HCT116 (cell line): Measurements from ENCODE around the gene XPNPEP1. TPM values are rescaled to one million over a fixed set of nuclear protein-coding genes. Genes with fewer than 3 reads are reported as not detected.

Experiments used
- ATAC-seq: fragments of 200-7000 bp; cut with Tn5 transposase; 2 replicates; pipeline ENCODE4 v1.9.1; 2020; ENCODE audit warnings: mild to moderate bottlenecking, moderate library complexity
- BruUV-seq: library from RNA; stranded (reverse); fragments of 400-500 nt; replicated peaks from 2 replicates; lab custom pipeline; 2021; lab: Mats Ljungman, UMichigan
- CTCF ChIA-PET: fragments of 300-600 bp; sonication (Branson Sonifier 250); formaldehyde crosslinking; loops from one replicate; lab custom pipeline; 2021; ENCODE audit warnings: antibody characterized with exemption; lab: Charles Lee
- POLR2A ChIA-PET: fragments of 300-600, 350-600 bp; sonication (Branson Sonifier 250); formaldehyde crosslinking; loops from one replicate; lab custom pipeline; 2021; ENCODE audit warnings: antibody characterized with exemption; lab: Charles Lee
- RAD21 ChIA-PET, 2 experiments: fragments of 300-600 bp; sonication (Branson Sonifier 250); formaldehyde crosslinking; loops; one replicate each; lab custom pipeline; 2023; ENCODE audit warnings: low total read pairs in 2 of 2; ENCODE audit not compliant: uncharacterized antibody in 2 of 2, unreplicated experiment in 2 of 2, low non-redundant PET in 1 of 2; lab: Charles Lee
- DNase-seq: peaks from one replicate; pipeline ENCODE4 v3.0.0-alpha.2; 2010; ENCODE audit warnings: low read depth, low spot score
- H2AFZ ChIP-seq: fragments of 200-600 bp; shearing (Covaris generic), sonication (generic); 2 replicates; pipeline ENCODE4 v1.6.1; 2017; ENCODE audit warnings: low read depth, mixed run types, mixed read lengths, antibody characterized with exemption, low read length; ENCODE audit not compliant: poor library complexity, severe bottlenecking
- H3K27ac ChIP-seq: 2 replicates; pipeline ENCODE4 v1.5.1; 2012; ENCODE audit warnings: low read depth, low read length
- H3K27me3 ChIP-seq: fragments of 200-600 bp; sonication (generic); 2 replicates; pipeline ENCODE4 v1.6.1; 2016; ENCODE audit warnings: mixed run types, low read length, mixed read lengths; ENCODE audit not compliant: insufficient read depth
- H3K36me3 ChIP-seq, 2 experiments: fragments of 200-500 bp in 1 of 2; fragments of 200-600 bp in 1 of 2; sonication (Bioruptor generic) in 1 of 2; sonication (generic) in 1 of 2; 2 replicates each; pipeline versions ENCODE4 v1.5.1 to v1.6.1; 2014 to 2016; ENCODE audit warnings: low read length in 2 of 2, inconsistent platforms in 1 of 2, mixed read lengths in 1 of 2, mixed run types in 1 of 2; ENCODE audit not compliant: insufficient read depth in 2 of 2, control insufficient read depth in 1 of 2
- H3K4me1 ChIP-seq, 2 experiments: fragments of 200-600 bp in 1 of 2; sonication (generic) in 1 of 2; 2 replicates each; pipeline versions ENCODE4 v1.5.1 to v1.6.1; 2012 to 2017; ENCODE audit warnings: low read length in 2 of 2, inconsistent platforms in 1 of 2, mild to moderate bottlenecking in 1 of 2, mixed read lengths in 1 of 2, mixed run types in 1 of 2, moderate library complexity in 1 of 2; ENCODE audit not compliant: insufficient read depth in 2 of 2, control insufficient read depth in 1 of 2
- H3K4me2 ChIP-seq: fragments of 200-600 bp; sonication (generic); 2 replicates; pipeline ENCODE4 v1.6.1; 2017; ENCODE audit warnings: mixed run types, low read length, mixed read lengths
- H3K4me3 ChIP-seq, 2 experiments: fragments of 200-600 bp in 1 of 2; sonication (generic) in 1 of 2; replicated peaks in 1 of 2; 2 replicates each; pipeline ENCODE4 v1.5.1; 2011 to 2016; ENCODE audit warnings: low read length in 2 of 2, control low read depth in 1 of 2, low read depth in 1 of 2, mild to moderate bottlenecking in 1 of 2, mixed read lengths in 1 of 2, mixed run types in 1 of 2
- H3K79me2 ChIP-seq: fragments of 200-600 bp; sonication (generic); 2 replicates; pipeline ENCODE4 v1.6.1; 2017; ENCODE audit warnings: mild to moderate bottlenecking, mixed run types, low read length, moderate library complexity, mixed read lengths; ENCODE audit not compliant: insufficient read depth
- H3K9ac ChIP-seq: fragments of 200-600 bp; sonication (generic); 2 replicates; pipeline ENCODE4 v1.6.1; 2016; ENCODE audit warnings: low read length, mixed read lengths
- H3K9me2 ChIP-seq: fragments of 200-600 bp; sonication (generic), shearing (Covaris generic); 2 replicates; pipeline ENCODE4 v1.6.1; 2017; ENCODE audit warnings: mixed run types, mild to moderate bottlenecking, moderate library complexity; ENCODE audit not compliant: insufficient read depth
- H3K9me3 ChIP-seq, 2 experiments: fragments of 200-500 bp in 1 of 2; fragments of 200-600 bp in 1 of 2; sonication (Bioruptor generic) in 1 of 2; sonication (generic) in 1 of 2; 2 replicates each; pipeline ENCODE4 v1.6.1; 2014 to 2017; ENCODE audit warnings: low read length in 2 of 2, mixed read lengths in 2 of 2, inconsistent platforms in 1 of 2, low read depth in 1 of 2, mild to moderate bottlenecking in 1 of 2, mixed run types in 1 of 2, moderate library complexity in 1 of 2; ENCODE audit not compliant: control insufficient read depth in 1 of 2, insufficient read depth in 1 of 2
- H4K20me1 ChIP-seq: fragments of 200-600 bp; sonication (generic), shearing (Covaris generic); 2 replicates; pipeline ENCODE4 v1.6.1; 2017; ENCODE audit warnings: mixed run types, mild to moderate bottlenecking, moderate library complexity; ENCODE audit not compliant: insufficient read depth
- CBX3 ChIP-seq: IDR thresholded peaks from 2 replicates; pipeline ENCODE4 v1.6.1; 2012; ENCODE audit warnings: low read depth
- CTCF ChIP-seq, 3 experiments: fragments of 200-600 bp in 1 of 3; sonication (generic) in 1 of 3; IDR thresholded peaks in 2 of 3; conservative IDR thresholded peaks in 1 of 3; 2 replicates each; pipeline ENCODE4 v1.5.1; 2012 to 2017; ENCODE audit warnings: low read depth in 2 of 3, low read length in 2 of 3, antibody characterized with exemption in 1 of 3, borderline replicate concordance in 1 of 3, control low read depth in 1 of 3, mild to moderate bottlenecking in 1 of 3, mixed read lengths in 1 of 3, mixed run types in 1 of 3, moderate library complexity in 1 of 3; ENCODE audit not compliant: insufficient read depth in 1 of 3
- EGR1 ChIP-seq: IDR thresholded peaks from 2 replicates; pipeline ENCODE4 v1.6.1; 2012; ENCODE audit warnings: low read depth
- EZH2 ChIP-seq: fragments of 200-600 bp; sonication (generic); IDR thresholded peaks from 2 replicates; pipeline ENCODE4 v1.6.1; 2017; ENCODE audit warnings: antibody characterized with exemption, mixed run types
- EZH2phosphoT487 ChIP-seq: fragments of 200-600 bp; IDR thresholded peaks from 2 replicates; pipeline ENCODE4 v1.6.1; 2018; ENCODE audit warnings: antibody characterized with exemption, borderline replicate concordance
- JUND ChIP-seq: IDR thresholded peaks from 2 replicates; pipeline ENCODE4 v1.6.1; 2012
- MAX ChIP-seq: IDR thresholded peaks from 2 replicates; pipeline ENCODE4 v1.6.1; 2012
- SRF ChIP-seq: IDR thresholded peaks from 2 replicates; pipeline ENCODE4 v1.6.1; 2012; ENCODE audit warnings: low read depth
- TCF7L2 ChIP-seq: IDR thresholded peaks from 2 replicates; pipeline ENCODE4 v1.7.0; 2011; ENCODE audit warnings: borderline replicate concordance, inconsistent platforms; ENCODE audit not compliant: insufficient read depth, insufficient read length; ENCODE audit errors: extremely low read depth
- YY1 ChIP-seq: IDR thresholded peaks from 2 replicates; pipeline ENCODE4 v1.6.1; 2011; ENCODE audit warnings: low read length, low read depth, moderate library complexity, mild to moderate bottlenecking; ENCODE audit not compliant: insufficient replicate concordance; ENCODE audit errors: extremely low read depth
- ZFX ChIP-seq: fragments of 450-650 bp; IDR thresholded peaks from 2 replicates; pipeline ENCODE4 v1.6.1; 2017
- intact Hi-C: fragments of 100-400 bp; cut with micrococcal nuclease; formaldehyde crosslinking; loops from 2 replicates; pipeline ENCODE4 v1.10.0; 2022
- total RNA-seq: library from RNA; stranded (reverse); gene quantifications from one replicate; pipeline ENCODE4 v1.2.1, GENCODE V29; 2021; ENCODE audit not compliant: unreplicated experiment

XPNPEP1 gene
- total RNA-seq, 1 experiment from 2014 or later = 87.3 TPM

GRCh38 chr10:109926061-109926745, 2.9 kb upstream of the XPNPEP1 start:
- Histone ChIP-seq H3K9me3 (no peaks in the 10 kb centered on the region), H3K27me3 (no peaks in the 10 kb centered on the region), H2AFZ (no peak overlapping the region), H4K20me1 (no peaks in the 10 kb centered on the region), H3K9ac (no peak overlapping the region), H3K9me2 (no peaks in the 10 kb centered on the region), H3K27ac (no peak overlapping the region), H3K36me3 (no peaks in the 10 kb centered on the region), H3K79me2 (peaks cover 16% of the 10 kb centered on the region), H3K4me1 (peaks cover 12 to 21% of the 10 kb centered on the region in 2 experiments; a peak in 3 of 4 replicates), H3K4me2 (no peak overlapping the region), H3K4me3 (no peak overlapping the region)
- POLR2A ChIA-PET = no interaction called here
- DNase-seq (no peak), ATAC-seq (no peak)
- BruUV-seq = no TSS peak
- RAD21 ChIA-PET = no interaction called here
- CTCF ChIA-PET = no interaction called here
- intact Hi-C loops = loop anchor here (10.0 kb wide), 1 partner anchor 299 kb away; no protein-coding TSS in a partner anchor
- TF ChIP-seq MAX (no peak), JUND (no peak)

- H3K27me3 ChIP-seq = no peaks in the 10 kb centered on the region
- no TSS peak for BruUV-seq
- intact Hi-C loops = loop anchor here (10.0 kb wide), 1 partner anchor 300 kb away; no protein-coding TSS in a partner anchor
- DNase-seq (no peak), ATAC-seq (no peak)
- ChIA-PET CTCF (no interaction called here), POLR2A (no interaction called here)
- H3K4me3 ChIP-seq = no peak overlapping the region
- no peak overlapping the region for H3K4me2 ChIP-seq
- H3K79me2 ChIP-seq = peaks cover 27% of the 10 kb centered on the region
- no peaks in the 10 kb centered on the region for H3K9me3 ChIP-seq
- peaks cover 12 to 21% of the 10 kb centered on the region in 2 experiments; a peak in 3 of 4 replicates for H3K4me1 ChIP-seq
- H2AFZ ChIP-seq = no peak overlapping the region
- no peaks in the 10 kb centered on the region for H4K20me1 ChIP-seq
- TF ChIP-seq EZH2phosphoT487 (no peak), JUND (no peak), EGR1 (no peak), TCF7L2 (no peak), ZFX (no peak), MAX (no peak), CBX3 (no peak), EZH2 (no peak), CTCF (IDR thresholded peaks at IDR 0.05 in 2 of 3, conservative IDR thresholded peaks at IDR 0.05 in 1 of 3; ENCODE audit: borderline replicate concordance in 1 of 3, insufficient read depth in 1 of 3, low read depth in 2 of 3, low read length in 2 of 3) (no peak), SRF (no peak), YY1 (no peak)
- TF ChIP-seq, all 23 proteins: peak for 0
- Histone ChIP-seq H3K36me3 (no peaks in the 10 kb centered on the region), H3K27ac (no peak overlapping the region), H3K9ac (no peak overlapping the region), H3K9me2 (no peaks in the 10 kb centered on the region)
- RAD21 ChIA-PET = no interaction called here
Observed at GRCh38 chr10:109924967-109925620, 1.8 kb upstream of the XPNPEP1 start.
